Panc1 (cell line): ENCODE data around the gene MTOR.

Experiments used
- POLR2AphosphoS5 ChIP-seq: IDR thresholded peaks from 2 replicates; pipeline ENCODE4 v1.6.1; 2012; ENCODE audit warnings: mild to moderate bottlenecking, low read depth, low read length, moderate library complexity
- REST ChIP-seq, 2 experiments: IDR thresholded peaks; 2 replicates each; pipeline ENCODE4 v1.6.1; 2011 to 2012; ENCODE audit warnings: low read depth in 2 of 2, control low read depth in 1 of 2, low read length in 1 of 2, mild to moderate bottlenecking in 1 of 2, moderate library complexity in 1 of 2; ENCODE audit not compliant: insufficient read depth in 1 of 2
- SIN3A ChIP-seq: IDR thresholded peaks from 2 replicates; pipeline ENCODE4 v1.6.1; 2012; ENCODE audit warnings: low read depth, mild to moderate bottlenecking, low read length, moderate library complexity, borderline replicate concordance; ENCODE audit not compliant: insufficient read depth
- TCF7L2 ChIP-seq: IDR thresholded peaks from 2 replicates; pipeline ENCODE4 v1.6.1; 2011; ENCODE audit warnings: mild to moderate bottlenecking, low read depth, low read length, inconsistent platforms
- TF ChIP-seq, protein P1 (sequence below): fragments of 450-650 bp; IDR thresholded peaks from 2 replicates; pipeline ENCODE4 v1.5.1; 2017; ENCODE audit warnings: mild to moderate bottlenecking

- TF ChIP-seq, protein P1, sequence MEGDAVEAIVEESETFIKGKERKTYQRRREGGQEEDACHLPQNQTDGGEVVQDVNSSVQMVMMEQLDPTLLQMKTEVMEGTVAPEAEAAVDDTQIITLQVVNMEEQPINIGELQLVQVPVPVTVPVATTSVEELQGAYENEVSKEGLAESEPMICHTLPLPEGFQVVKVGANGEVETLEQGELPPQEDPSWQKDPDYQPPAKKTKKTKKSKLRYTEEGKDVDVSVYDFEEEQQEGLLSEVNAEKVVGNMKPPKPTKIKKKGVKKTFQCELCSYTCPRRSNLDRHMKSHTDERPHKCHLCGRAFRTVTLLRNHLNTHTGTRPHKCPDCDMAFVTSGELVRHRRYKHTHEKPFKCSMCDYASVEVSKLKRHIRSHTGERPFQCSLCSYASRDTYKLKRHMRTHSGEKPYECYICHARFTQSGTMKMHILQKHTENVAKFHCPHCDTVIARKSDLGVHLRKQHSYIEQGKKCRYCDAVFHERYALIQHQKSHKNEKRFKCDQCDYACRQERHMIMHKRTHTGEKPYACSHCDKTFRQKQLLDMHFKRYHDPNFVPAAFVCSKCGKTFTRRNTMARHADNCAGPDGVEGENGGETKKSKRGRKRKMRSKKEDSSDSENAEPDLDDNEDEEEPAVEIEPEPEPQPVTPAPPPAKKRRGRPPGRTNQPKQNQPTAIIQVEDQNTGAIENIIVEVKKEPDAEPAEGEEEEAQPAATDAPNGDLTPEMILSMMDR, result no peak
- no peak for TF ChIP-seq POLR2AphosphoS5
- no peak for TF ChIP-seq TCF7L2
- TF ChIP-seq SIN3A, result no peak
- no peak for TF ChIP-seq REST (IDR thresholded peaks at IDR 0.05; ENCODE audit: insufficient read depth in 1 of 2, low read depth in 2 of 2, low read length in 1 of 2)
Measured at GRCh38 chr1:11196945-11197344, 65.4 kb downstream of the MTOR start.
